Measurements from ENCODE around the gene GPNMB.
"Not testable (repeated sequence)": the region's sequence is repeated elsewhere in the genome, so short reads cannot be mapped to it uniquely, and the experiment has no call there.

The GPNMB gene

GRCh38 chr7:23246555-23246954, at the start of gene GPNMB:
GPNMB (plus strand) TSS chr7:23246775; CDS start chr7:23246858, 83 bp downstream.
- ATAC-seq (no peak), DNase-seq (no peak)

- not testable (repeated sequence) for DNase-seq, ATAC-seq
These were observed 48.8 kb upstream of the GPNMB start for GRCh38 chr7:23197745-23198144.

- DNase-seq = no peak
- ATAC-seq = no peak
These were observed 46.2 kb upstream of the GPNMB start for GRCh38 chr7:23200331-23200730.

- ATAC-seq (no peak), DNase-seq (no peak)
These were observed 42.3 kb upstream of the GPNMB start for GRCh38 chr7:23204241-23204640.

GRCh38 chr7:23205577-23205908, 41.0 kb upstream of the GPNMB start:
- ATAC-seq (no peak), DNase-seq (no peak)

GRCh38 chr7:23205909-23206767, 40.4 kb upstream of the GPNMB start:
- DNase-seq (no peak), ATAC-seq (peak; percentile 56)

- no peak for ATAC-seq
These were observed 39.6 kb upstream of the GPNMB start for GRCh38 chr7:23207021-23207420.

GRCh38 chr7:23207884-23208283, 38.7 kb upstream of the GPNMB start:
- ATAC-seq = no peak
- no peak for DNase-seq

More at GRCh38 chr7:23207021-23207420, 39.6 kb upstream of the GPNMB start:
- DNase-seq = no peak

- ATAC-seq = no peak
- no peak for DNase-seq
These were observed 38.3 kb upstream of the GPNMB start for GRCh38 chr7:23208316-23208715.

GRCh38 chr7:23210506-23210905, 36.1 kb upstream of the GPNMB start:
- ATAC-seq (no peak), DNase-seq (no peak)

- ATAC-seq = no peak
- no peak for DNase-seq
These were observed 35.0 kb upstream of the GPNMB start for GRCh38 chr7:23211589-23211988.

GRCh38 chr7:23212395-23212794, 34.2 kb upstream of the GPNMB start:
- ATAC-seq (no peak), DNase-seq (no peak)

- DNase-seq (no peak), ATAC-seq (no peak)
These were observed 33.7 kb upstream of the GPNMB start for GRCh38 chr7:23212841-23213240.

- DNase-seq (no peak), ATAC-seq (no peak)
These were observed 32.8 kb upstream of the GPNMB start for GRCh38 chr7:23213755-23214154.

GRCh38 chr7:23214423-23214822, 32.2 kb upstream of the GPNMB start:
- ATAC-seq (no peak), DNase-seq (no peak)

- no peak for DNase-seq
- ATAC-seq = no peak
These were observed 31.6 kb upstream of the GPNMB start for GRCh38 chr7:23214938-23215337.

GRCh38 chr7:23216021-23216420, 30.6 kb upstream of the GPNMB start:
- ATAC-seq (no peak), DNase-seq (no peak)

GRCh38 chr7:23218196-23218595, 28.4 kb upstream of the GPNMB start:
- no peak for ATAC-seq
- no peak for DNase-seq

- no peak for ATAC-seq
- no peak for DNase-seq
These were observed 25.8 kb upstream of the GPNMB start for GRCh38 chr7:23220690-23221305.

GRCh38 chr7:23222439-23223030, 24.0 kb upstream of the GPNMB start:
- DNase-seq (no peak), ATAC-seq (no peak)

GRCh38 chr7:23224364-23224763, 22.2 kb upstream of the GPNMB start:
- not testable (repeated sequence) for ATAC-seq, DNase-seq

- ATAC-seq (no peak), DNase-seq (no peak)
These were observed 19.6 kb upstream of the GPNMB start for GRCh38 chr7:23226844-23227450.

GRCh38 chr7:23228412-23228811, 18.2 kb upstream of the GPNMB start:
- no peak for ATAC-seq
- DNase-seq = no peak

All from stimulated activated naive CD8-positive, alpha-beta T cell treated with anti-CD3 and anti-CD28 coated beads, Interleukin-15, Interleukin-2, amounts not matched to agents 100 U/mL and 50 U/mL, for 24 hours (primary cell).